ENCODE measurements around the gene PPFIBP1. TPM values are rescaled to one million over a fixed set of nuclear protein-coding genes. Genes with fewer than 3 reads are reported as not detected.

PPFIBP1 gene
- polyA plus RNA-seq, 1 of the 3 experiments (the other 2 are of a cell fraction), result 55.0 TPM

GRCh38 chr12:27637524-27637923 is 113.5 kb downstream of the PPFIBP1 start:
- no peak overlapping the region for H3K4me2 ChIP-seq
- H3K9me3 ChIP-seq, result no peaks in the 10 kb centered on the region
- 0 out of 4 replicates have a peak, but pooled peaks cover 0 to 7% of the 10 kb centered on the region in 2 experiments for H3K4me1 ChIP-seq (ENCODE audit: control insufficient read depth in 1 of 2, insufficient read depth in 2 of 2, low read depth in 1 of 2, low read length in 1 of 2)
- no peak for DNase-seq
- peaks cover 14 to 56% of the 10 kb centered on the region in 2 experiments for H3K36me3 ChIP-seq (replicated peaks in 1 of 2; ENCODE audit: control insufficient read depth in 1 of 2, insufficient read depth in 2 of 2, low read length in 1 of 2)
- no peak for TF ChIP-seq RAD21 (IDR thresholded peaks at IDR 0.05; ENCODE audit: low read length)
- H4K20me1 ChIP-seq (ENCODE audit: insufficient read depth), result no peaks in the 10 kb centered on the region
- no peak overlapping the region for H3K4me3 ChIP-seq (ENCODE audit: low read depth in 2 of 2, low read length in 1 of 2)
- peaks cover 1% of the 10 kb centered on the region for H3F3A ChIP-seq (replicated peaks; ENCODE audit: insufficient read depth)
- peaks cover 87% of the 10 kb centered on the region for H3K79me2 ChIP-seq (ENCODE audit: insufficient read depth)
- H3K9ac ChIP-seq, result no peak overlapping the region
- 89% methylated on average over 1 of the region's 1 CpG for WGBS (ENCODE audit: low lambda C conversion rate)
- POLR2A ChIA-PET, result no interaction called here
- no peaks in the 10 kb centered on the region for H3K27me3 ChIP-seq (ENCODE audit: insufficient read depth)
- CTCF ChIA-PET, result interaction anchor here (1.6 kb wide), 1 partner anchor 15 kb away, joined by 4 read pairs; no protein-coding TSS in a partner anchor
- no peaks in the 10 kb centered on the region for H3K9me2 ChIP-seq
- H3K27ac ChIP-seq (ENCODE audit: low read depth in 2 of 2, low read length in 1 of 2), result no peak overlapping the region
- H2AFZ ChIP-seq (ENCODE audit: low read depth), result no peak overlapping the region

GRCh38 chr12:27639265-27639664 is 115.3 kb downstream of the PPFIBP1 start:
- Histone ChIP-seq H3K79me2 (ENCODE audit: insufficient read depth) (peaks cover 77% of the 10 kb centered on the region), H3F3A (replicated peaks; ENCODE audit: insufficient read depth) (peaks cover 4% of the 10 kb centered on the region), H3K4me3 (ENCODE audit: low read depth in 2 of 2, low read length in 1 of 2) (no peak overlapping the region), H4K20me1 (ENCODE audit: insufficient read depth) (no peaks in the 10 kb centered on the region), H3K27me3 (ENCODE audit: insufficient read depth) (no peaks in the 10 kb centered on the region), H3K9me2 (no peaks in the 10 kb centered on the region), H3K4me1 (ENCODE audit: control insufficient read depth in 1 of 2, insufficient read depth in 2 of 2, low read depth in 1 of 2, low read length in 1 of 2) (peaks cover 0 to 10% of the 10 kb centered on the region in 2 experiments; a peak in 1 of 4 replicates), H3K4me2 (no peak overlapping the region), H3K27ac (ENCODE audit: low read depth in 2 of 2, low read length in 1 of 2) (no peak overlapping the region), H3K9ac (no peak overlapping the region), H3K9me3 (no peaks in the 10 kb centered on the region), H3K36me3 (replicated peaks in 1 of 2; ENCODE audit: control insufficient read depth in 1 of 2, insufficient read depth in 2 of 2, low read length in 1 of 2) (peaks cover 12 to 48% of the 10 kb centered on the region in 2 experiments), H2AFZ (ENCODE audit: low read depth) (no peak overlapping the region)
- WGBS (ENCODE audit: low lambda C conversion rate), result 78% methylated on average over 3 of the region's 3 CpGs
- no peak for DNase-seq
- no peak for TF ChIP-seq ELF1 (IDR thresholded peaks at IDR 0.05)
- TF ChIP-seq GATA2 (CRISPR knock-in tag; IDR thresholded peaks at IDR 0.05), result no peak
- TF ChIP-seq MEF2A (IDR thresholded peaks at IDR 0.05; ENCODE audit: borderline replicate concordance, low read depth), result no peak
- no peak for TF ChIP-seq YY1 (IDR thresholded peaks at IDR 0.05; ENCODE audit: low read depth)
- no peak for TF ChIP-seq CHD2 (IDR thresholded peaks at IDR 0.05; ENCODE audit: low read length, partially characterized antibody)
- TF ChIP-seq EP300 (IDR thresholded peaks at IDR 0.05; ENCODE audit: borderline replicate concordance in 1 of 2, low read depth in 1 of 2, low read length in 1 of 2), result no peak
- no peak for TF ChIP-seq RFX5 (IDR thresholded peaks at IDR 0.05; ENCODE audit: low read length)
- TF ChIP-seq, protein P1, sequence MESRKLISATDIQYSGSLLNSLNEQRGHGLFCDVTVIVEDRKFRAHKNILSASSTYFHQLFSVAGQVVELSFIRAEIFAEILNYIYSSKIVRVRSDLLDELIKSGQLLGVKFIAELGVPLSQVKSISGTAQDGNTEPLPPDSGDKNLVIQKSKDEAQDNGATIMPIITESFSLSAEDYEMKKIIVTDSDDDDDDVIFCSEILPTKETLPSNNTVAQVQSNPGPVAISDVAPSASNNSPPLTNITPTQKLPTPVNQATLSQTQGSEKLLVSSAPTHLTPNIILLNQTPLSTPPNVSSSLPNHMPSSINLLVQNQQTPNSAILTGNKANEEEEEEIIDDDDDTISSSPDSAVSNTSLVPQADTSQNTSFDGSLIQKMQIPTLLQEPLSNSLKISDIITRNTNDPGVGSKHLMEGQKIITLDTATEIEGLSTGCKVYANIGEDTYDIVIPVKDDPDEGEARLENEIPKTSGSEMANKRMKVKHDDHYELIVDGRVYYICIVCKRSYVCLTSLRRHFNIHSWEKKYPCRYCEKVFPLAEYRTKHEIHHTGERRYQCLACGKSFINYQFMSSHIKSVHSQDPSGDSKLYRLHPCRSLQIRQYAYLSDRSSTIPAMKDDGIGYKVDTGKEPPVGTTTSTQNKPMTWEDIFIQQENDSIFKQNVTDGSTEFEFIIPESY (IDR thresholded peaks at IDR 0.05; ENCODE audit: borderline replicate concordance, low read depth), result no peak
- TF ChIP-seq SIN3A (IDR thresholded peaks at IDR 0.05; ENCODE audit: borderline replicate concordance, low read depth, low read length), result no peak
- no peak for TF ChIP-seq TEAD4 (IDR thresholded peaks at IDR 0.05; ENCODE audit: borderline replicate concordance, insufficient read depth)
- no peak for TF ChIP-seq EZH2phosphoT487 (IDR thresholded peaks at IDR 0.05; ENCODE audit: borderline replicate concordance, low read depth)
- TF ChIP-seq MXI1 (IDR thresholded peaks at IDR 0.05; ENCODE audit: low read depth, low read length), result no peak
- no peak for TF ChIP-seq NRF1 (IDR thresholded peaks at IDR 0.05; ENCODE audit: low read depth, low read length)
- TF ChIP-seq, protein P2, sequence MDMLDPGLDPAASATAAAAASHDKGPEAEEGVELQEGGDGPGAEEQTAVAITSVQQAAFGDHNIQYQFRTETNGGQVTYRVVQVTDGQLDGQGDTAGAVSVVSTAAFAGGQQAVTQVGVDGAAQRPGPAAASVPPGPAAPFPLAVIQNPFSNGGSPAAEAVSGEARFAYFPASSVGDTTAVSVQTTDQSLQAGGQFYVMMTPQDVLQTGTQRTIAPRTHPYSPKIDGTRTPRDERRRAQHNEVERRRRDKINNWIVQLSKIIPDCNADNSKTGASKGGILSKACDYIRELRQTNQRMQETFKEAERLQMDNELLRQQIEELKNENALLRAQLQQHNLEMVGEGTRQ (IDR thresholded peaks at IDR 0.05; ENCODE audit: borderline replicate concordance, low read depth, low read length), result no peak
- no peak for TF ChIP-seq MAX (IDR thresholded peaks at IDR 0.05; ENCODE audit: low read depth)
- TF ChIP-seq RCOR1 (IDR thresholded peaks at IDR 0.05; ENCODE audit: low read length), result no peak
- TF ChIP-seq, protein P3, sequence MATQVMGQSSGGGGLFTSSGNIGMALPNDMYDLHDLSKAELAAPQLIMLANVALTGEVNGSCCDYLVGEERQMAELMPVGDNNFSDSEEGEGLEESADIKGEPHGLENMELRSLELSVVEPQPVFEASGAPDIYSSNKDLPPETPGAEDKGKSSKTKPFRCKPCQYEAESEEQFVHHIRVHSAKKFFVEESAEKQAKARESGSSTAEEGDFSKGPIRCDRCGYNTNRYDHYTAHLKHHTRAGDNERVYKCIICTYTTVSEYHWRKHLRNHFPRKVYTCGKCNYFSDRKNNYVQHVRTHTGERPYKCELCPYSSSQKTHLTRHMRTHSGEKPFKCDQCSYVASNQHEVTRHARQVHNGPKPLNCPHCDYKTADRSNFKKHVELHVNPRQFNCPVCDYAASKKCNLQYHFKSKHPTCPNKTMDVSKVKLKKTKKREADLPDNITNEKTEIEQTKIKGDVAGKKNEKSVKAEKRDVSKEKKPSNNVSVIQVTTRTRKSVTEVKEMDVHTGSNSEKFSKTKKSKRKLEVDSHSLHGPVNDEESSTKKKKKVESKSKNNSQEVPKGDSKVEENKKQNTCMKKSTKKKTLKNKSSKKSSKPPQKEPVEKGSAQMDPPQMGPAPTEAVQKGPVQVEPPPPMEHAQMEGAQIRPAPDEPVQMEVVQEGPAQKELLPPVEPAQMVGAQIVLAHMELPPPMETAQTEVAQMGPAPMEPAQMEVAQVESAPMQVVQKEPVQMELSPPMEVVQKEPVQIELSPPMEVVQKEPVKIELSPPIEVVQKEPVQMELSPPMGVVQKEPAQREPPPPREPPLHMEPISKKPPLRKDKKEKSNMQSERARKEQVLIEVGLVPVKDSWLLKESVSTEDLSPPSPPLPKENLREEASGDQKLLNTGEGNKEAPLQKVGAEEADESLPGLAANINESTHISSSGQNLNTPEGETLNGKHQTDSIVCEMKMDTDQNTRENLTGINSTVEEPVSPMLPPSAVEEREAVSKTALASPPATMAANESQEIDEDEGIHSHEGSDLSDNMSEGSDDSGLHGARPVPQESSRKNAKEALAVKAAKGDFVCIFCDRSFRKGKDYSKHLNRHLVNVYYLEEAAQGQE (IDR thresholded peaks at IDR 0.05; ENCODE audit: low read depth, low read length), result no peak
- TF ChIP-seq TCF12 (IDR thresholded peaks at IDR 0.05), result no peak
- TF ChIP-seq TAF1 (IDR thresholded peaks at IDR 0.05; ENCODE audit: borderline replicate concordance, low read depth, low read length), result no peak
- CTCF ChIA-PET, result no interaction called here
- POLR2A ChIA-PET, result no interaction called here

Measured in SK-N-SH (cell line).